K562 (cell line): Measurements from ENCODE around the gene MITF. TPM values are rescaled to one million over a fixed set of nuclear protein-coding genes. Genes with fewer than 3 reads are reported as not detected.

Experiments used
- KLF13 ChIP-seq: fragments of 450-650 bp; IDR thresholded peaks from 2 replicates; pipeline ENCODE4 v1.6.1; 2016; ENCODE audit warnings: missing genetic modification characterization, low read depth, mild to moderate bottlenecking, missing compliant biosample characterization, moderate library complexity, borderline replicate concordance
- POLR3G ChIP-seq: IDR thresholded peaks from 2 replicates; pipeline ENCODE4 v1.6.1; 2011; ENCODE audit not compliant: insufficient read length, insufficient replicate concordance; ENCODE audit errors: extremely low read depth
- RBM14 ChIP-seq: fragments of 200-400 bp; formaldehyde crosslinking; IDR thresholded peaks from 2 replicates; pipeline ENCODE4 v1.6.1; 2018; ENCODE audit warnings: low read depth, mild to moderate bottlenecking, low read length, moderate library complexity, borderline replicate concordance; ENCODE audit not compliant: insufficient read depth
- ZNF766 ChIP-seq: fragments of 200-800 bp; sonication (Bioruptor generic); conservative IDR thresholded peaks from 2 replicates; pipeline ENCODE4 v1.6.1; 2016; ENCODE audit warnings: missing genetic modification characterization, missing compliant biosample characterization
- polyA plus RNA-seq, 8 experiments: library from polyadenylated mRNA; depleted of rRNA in 4 of 8; stranded (reverse) in 5 of 8; unstranded in 3 of 8; fragments of >200 nt; fragmentation: Nextera tagmentation in 2 of 8; fragmentation: Illumina TruSeq in 1 of 8; extraction: Ambion mirVana in 2 of 8; extraction: Trizol in 1 of 8; gene quantifications; 2 replicates each; pipeline versions ENCODE4 v1.2.1 to v1.2.3, GENCODE V29; 2011 to 2014; ENCODE audit warnings: inconsistent platforms in 1 of 8, missing spikeins in 1 of 8
- total RNA-seq, 7 experiments: library from RNA; depleted of rRNA in 6 of 7; stranded (reverse); fragments of >200 nt in 6 of 7; fragmentation: Illumina TruSeq in 2 of 7; extraction: Trizol in 2 of 7; gene quantifications; 2 replicates each; pipeline versions ENCODE4 v1.2.1 to v1.2.3, GENCODE V29; 2011 to 2021; ENCODE audit warnings: low replicate concordance in 1 of 7
- TF ChIP-seq, protein P1 (sequence below), 2 experiments: fragments of 450-650 bp in 1 of 2; IDR thresholded peaks; 2 replicates each; pipeline ENCODE4 v1.6.1; 2011 to 2017; ENCODE audit warnings: low read depth in 2 of 2, antibody characterized with exemption in 1 of 2, borderline replicate concordance in 1 of 2, low read length in 1 of 2, mild to moderate bottlenecking in 1 of 2, mixed read lengths in 1 of 2; ENCODE audit not compliant: control insufficient read depth in 1 of 2
- TF ChIP-seq, protein P2 (sequence below): sonication (generic); formaldehyde crosslinking; IDR thresholded peaks from 2 replicates; pipeline ENCODE4 v1.8.0; 2022; ENCODE audit warnings: missing genetic modification reagents, mild to moderate bottlenecking, borderline replicate concordance
- TF ChIP-seq, protein P3 (sequence below): fragments of 250-450 bp; sonication (Bioruptor Pico); IDR thresholded peaks from 2 replicates; pipeline ENCODE4 v1.5.0; 2021; ENCODE audit warnings: mild to moderate bottlenecking, moderate library complexity
- TF ChIP-seq, protein P4 (sequence below): fragments of 150-350 bp; IDR thresholded peaks from 2 replicates; pipeline ENCODE4 v1.6.1; 2014; ENCODE audit warnings: low read depth, mild to moderate bottlenecking, low read length, borderline replicate concordance
- TF ChIP-seq, protein P5 (sequence below): fragments of 450-650 bp; formaldehyde crosslinking; IDR thresholded peaks from 2 replicates; pipeline ENCODE4 v1.4.0; 2020; ENCODE audit warnings: mild to moderate bottlenecking, moderate library complexity

The MITF gene
- total and polyA plus RNA-seq, 9 of the 15 experiments (the other 6 are each of a cell fraction or from before 2014, with no cell fraction given), result 5.6 to 14.9 (median 11.1) TPM

- TF ChIP-seq, protein P1, sequence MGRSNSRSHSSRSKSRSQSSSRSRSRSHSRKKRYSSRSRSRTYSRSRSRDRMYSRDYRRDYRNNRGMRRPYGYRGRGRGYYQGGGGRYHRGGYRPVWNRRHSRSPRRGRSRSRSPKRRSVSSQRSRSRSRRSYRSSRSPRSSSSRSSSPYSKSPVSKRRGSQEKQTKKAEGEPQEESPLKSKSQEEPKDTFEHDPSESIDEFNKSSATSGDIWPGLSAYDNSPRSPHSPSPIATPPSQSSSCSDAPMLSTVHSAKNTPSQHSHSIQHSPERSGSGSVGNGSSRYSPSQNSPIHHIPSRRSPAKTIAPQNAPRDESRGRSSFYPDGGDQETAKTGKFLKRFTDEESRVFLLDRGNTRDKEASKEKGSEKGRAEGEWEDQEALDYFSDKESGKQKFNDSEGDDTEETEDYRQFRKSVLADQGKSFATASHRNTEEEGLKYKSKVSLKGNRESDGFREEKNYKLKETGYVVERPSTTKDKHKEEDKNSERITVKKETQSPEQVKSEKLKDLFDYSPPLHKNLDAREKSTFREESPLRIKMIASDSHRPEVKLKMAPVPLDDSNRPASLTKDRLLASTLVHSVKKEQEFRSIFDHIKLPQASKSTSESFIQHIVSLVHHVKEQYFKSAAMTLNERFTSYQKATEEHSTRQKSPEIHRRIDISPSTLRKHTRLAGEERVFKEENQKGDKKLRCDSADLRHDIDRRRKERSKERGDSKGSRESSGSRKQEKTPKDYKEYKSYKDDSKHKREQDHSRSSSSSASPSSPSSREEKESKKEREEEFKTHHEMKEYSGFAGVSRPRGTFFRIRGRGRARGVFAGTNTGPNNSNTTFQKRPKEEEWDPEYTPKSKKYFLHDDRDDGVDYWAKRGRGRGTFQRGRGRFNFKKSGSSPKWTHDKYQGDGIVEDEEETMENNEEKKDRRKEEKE (IDR thresholded peaks at IDR 0.05; ENCODE audit: borderline replicate concordance in 1 of 2, control insufficient read depth in 1 of 2, low read depth in 2 of 2, low read length in 1 of 2), result no peak
- TF ChIP-seq POLR3G (no peak), ZNF766 (CRISPR knock-in tag) (no peak), RBM14 (no peak), KLF13 (tag) (peak; percentile 40; the same call in 1 of the 2 replicates)
- TF ChIP-seq, protein P2, sequence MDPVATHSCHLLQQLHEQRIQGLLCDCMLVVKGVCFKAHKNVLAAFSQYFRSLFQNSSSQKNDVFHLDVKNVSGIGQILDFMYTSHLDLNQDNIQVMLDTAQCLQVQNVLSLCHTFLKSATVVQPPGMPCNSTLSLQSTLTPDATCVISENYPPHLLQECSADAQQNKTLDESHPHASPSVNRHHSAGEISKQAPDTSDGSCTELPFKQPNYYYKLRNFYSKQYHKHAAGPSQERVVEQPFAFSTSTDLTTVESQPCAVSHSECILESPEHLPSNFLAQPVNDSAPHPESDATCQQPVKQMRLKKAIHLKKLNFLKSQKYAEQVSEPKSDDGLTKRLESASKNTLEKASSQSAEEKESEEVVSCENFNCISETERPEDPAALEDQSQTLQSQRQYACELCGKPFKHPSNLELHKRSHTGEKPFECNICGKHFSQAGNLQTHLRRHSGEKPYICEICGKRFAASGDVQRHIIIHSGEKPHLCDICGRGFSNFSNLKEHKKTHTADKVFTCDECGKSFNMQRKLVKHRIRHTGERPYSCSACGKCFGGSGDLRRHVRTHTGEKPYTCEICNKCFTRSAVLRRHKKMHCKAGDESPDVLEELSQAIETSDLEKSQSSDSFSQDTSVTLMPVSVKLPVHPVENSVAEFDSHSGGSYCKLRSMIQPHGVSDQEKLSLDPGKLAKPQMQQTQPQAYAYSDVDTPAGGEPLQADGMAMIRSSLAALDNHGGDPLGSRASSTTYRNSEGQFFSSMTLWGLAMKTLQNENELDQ (CRISPR knock-in tag), result no peak
- TF ChIP-seq, protein P3, sequence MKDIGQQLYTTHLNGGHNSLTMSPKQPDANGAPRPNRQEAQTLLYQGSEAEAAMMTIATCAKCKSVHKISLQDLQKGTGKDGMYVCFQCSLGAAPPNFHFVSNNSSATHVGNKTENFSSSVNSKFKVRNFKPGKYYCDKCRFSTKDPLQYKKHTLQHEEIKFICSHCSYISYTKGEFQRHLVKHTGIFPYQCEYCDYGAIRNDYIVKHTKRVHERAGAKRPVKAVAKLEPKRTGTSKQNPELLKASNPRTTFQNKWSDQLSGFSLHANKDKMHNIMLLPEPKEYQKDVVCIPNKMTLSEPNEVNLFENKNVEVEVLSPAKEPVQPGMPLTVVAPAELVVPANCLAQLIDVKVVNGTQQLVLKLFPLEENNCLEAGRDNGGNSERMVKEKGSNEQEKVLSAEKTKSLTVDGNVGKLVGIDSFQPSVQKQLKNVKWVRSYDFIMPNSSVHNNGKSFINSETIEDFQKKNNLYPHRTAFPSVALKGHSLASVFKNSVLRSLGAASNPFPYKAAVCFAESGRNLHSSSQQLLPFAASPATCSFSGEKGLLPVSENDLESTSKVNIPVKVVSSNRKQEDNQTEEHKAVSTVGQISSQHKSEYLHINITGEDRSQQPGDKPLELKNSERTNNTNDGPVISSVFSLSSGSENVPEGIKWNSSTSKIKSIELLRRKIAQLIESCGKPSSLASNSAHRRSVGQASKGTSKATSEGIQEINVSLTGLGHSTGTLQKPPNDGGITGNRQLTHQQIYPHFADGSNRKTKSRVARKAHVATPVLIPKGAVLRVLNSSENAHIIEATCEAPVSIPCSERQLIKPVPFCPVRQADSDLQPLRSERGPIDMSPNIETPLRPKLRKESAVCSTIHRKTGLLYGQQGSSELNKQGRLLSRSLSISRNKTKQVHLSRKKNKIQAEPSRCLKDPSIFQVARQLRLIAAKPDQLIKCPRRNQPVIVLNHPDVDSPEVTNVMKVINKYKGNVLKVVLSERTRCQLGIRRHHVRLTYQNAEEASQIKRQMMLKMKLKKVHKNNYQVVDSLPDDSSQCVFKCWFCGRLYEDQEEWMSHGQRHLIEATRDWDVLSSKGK (CRISPR knock-in tag), result no peak
- TF ChIP-seq, protein P4, sequence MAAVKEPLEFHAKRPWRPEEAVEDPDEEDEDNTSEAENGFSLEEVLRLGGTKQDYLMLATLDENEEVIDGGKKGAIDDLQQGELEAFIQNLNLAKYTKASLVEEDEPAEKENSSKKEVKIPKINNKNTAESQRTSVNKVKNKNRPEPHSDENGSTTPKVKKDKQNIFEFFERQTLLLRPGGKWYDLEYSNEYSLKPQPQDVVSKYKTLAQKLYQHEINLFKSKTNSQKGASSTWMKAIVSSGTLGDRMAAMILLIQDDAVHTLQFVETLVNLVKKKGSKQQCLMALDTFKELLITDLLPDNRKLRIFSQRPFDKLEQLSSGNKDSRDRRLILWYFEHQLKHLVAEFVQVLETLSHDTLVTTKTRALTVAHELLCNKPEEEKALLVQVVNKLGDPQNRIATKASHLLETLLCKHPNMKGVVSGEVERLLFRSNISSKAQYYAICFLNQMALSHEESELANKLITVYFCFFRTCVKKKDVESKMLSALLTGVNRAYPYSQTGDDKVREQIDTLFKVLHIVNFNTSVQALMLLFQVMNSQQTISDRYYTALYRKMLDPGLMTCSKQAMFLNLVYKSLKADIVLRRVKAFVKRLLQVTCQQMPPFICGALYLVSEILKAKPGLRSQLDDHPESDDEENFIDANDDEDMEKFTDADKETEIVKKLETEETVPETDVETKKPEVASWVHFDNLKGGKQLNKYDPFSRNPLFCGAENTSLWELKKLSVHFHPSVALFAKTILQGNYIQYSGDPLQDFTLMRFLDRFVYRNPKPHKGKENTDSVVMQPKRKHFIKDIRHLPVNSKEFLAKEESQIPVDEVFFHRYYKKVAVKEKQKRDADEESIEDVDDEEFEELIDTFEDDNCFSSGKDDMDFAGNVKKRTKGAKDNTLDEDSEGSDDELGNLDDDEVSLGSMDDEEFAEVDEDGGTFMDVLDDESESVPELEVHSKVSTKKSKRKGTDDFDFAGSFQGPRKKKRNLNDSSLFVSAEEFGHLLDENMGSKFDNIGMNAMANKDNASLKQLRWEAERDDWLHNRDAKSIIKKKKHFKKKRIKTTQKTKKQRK, result no peak
- TF ChIP-seq, protein P5, sequence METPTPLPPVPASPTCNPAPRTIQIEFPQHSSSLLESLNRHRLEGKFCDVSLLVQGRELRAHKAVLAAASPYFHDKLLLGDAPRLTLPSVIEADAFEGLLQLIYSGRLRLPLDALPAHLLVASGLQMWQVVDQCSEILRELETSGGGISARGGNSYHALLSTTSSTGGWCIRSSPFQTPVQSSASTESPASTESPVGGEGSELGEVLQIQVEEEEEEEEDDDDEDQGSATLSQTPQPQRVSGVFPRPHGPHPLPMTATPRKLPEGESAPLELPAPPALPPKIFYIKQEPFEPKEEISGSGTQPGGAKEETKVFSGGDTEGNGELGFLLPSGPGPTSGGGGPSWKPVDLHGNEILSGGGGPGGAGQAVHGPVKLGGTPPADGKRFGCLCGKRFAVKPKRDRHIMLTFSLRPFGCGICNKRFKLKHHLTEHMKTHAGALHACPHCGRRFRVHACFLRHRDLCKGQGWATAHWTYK (CRISPR knock-in tag), result 0 out of 2 replicates have a peak, but pooled peaks have one; percentile 16
Observed at GRCh38 chr3:69999140-70000027, 260.1 kb downstream of the MITF start, which contains the start of gene SAMMSON (continued).
